ENCODE results near the gene ICA1.
"Not testable (repeated sequence)": the region's sequence is repeated elsewhere in the genome, so short reads cannot be mapped to it uniquely, and the experiment has no call there.

Gene ICA1

DNA sequence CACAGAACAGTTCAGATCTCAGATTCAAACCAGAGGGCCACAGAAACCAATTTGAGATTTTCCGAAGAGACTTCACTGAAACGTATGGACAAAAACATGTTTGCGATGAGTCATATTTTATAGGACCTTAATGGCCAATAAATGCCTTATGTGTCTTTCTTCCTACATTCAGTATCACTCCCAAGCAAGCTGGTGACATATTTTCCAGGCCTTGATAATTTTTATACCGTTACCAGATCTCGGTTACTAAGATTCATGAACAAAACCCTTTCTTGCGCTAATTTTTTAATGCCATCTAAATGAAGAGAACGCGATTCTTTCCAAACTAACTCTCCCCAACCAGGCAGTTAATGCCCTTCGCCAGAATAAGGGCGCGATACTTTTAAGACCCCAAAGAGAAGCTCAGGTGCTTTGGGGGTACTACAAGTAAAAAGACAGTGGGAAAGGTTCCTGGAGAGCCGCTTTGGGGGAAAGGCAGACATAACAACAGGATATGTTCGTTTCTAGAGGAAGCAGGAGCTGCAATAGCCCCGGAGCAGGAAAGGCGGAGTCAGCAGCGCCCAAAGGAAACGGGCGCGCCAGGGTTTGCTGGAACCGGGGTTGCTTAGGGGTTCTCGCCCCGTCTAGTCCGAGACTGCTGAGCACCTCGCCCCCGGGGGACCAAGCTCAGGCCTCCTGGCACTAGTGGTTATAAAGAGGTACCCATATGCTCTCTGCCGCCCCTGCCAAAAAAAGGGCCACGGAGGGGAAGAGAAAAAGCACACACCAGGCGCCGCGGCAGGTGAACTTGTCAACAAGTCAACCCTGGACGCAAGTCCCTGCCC, 884 bp downstream of the ICA1 start:
- no peak for DNase-seq (ENCODE audit: low read depth)

DNA sequence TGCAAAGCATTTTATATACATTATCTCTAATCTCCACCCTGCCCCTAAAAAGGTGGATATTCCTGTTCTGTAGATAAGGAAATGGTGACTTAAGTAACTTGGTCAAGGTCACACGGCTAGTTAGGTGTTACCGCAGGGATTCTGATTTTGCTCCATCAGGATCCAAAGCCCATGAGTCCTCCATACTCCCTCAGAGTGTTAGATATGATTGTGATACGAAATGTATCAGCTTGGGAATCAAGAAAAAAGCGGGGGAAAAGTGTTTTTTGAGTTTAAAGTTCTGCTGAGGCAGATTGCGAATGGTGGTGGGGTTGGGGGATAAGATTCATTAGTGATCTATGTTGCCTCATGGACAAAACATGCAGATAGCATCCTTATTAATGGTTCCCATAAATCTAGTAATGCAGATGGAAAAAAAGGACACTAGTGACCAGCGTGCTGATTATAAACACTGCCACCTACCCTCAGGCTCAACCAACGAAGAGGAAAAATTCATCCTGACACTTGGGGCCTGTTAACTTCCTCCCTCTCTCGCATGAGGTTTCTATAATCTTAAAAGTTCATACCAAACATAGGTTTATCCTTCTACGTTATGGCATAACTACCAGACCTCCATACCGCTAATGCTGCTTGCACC, 2.3 kb downstream of the ICA1 start:
- no peak for DNase-seq (ENCODE audit: low read depth)

DNA sequence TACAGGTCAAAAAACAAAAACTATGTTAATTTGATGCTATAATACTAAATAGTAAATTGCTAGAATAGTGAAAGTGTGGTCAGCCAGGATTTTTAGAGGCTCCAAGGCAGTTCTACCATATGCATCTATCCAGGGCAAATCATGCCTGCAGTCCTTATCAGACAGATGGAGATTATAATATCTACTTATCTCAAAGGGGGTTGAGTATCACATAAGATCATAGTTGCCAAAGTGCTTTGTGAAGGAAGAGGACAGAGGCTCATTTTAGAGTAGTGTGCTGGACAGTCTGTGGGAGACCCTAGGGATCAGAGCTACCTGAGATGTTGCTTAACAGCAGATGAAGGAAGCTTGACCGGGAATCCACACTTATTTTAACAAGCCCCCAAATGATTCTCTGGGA, 3.2 kb downstream of the ICA1 start:
- DNase-seq (ENCODE audit: low read depth), result no peak

DNA sequence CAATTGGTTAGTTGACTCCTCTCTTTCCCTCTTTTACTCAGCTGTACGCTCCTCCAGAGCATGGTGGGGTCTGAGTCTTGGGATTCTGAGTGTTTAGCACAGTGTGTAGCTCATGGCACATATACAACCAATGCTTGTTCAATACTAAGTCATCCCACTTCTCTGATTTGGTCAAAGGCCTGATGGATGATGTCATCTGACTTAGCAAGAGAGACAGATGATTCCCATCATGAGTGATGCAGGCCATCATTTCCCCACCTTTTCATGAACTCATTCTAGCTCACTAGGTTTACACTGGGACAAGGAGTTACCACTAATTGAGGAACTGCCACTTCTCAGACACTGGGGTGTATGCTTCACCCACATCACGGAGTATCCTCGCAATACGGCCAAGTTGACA, 3.8 kb downstream of the ICA1 start:
- no peak for DNase-seq (ENCODE audit: low read depth)

DNA sequence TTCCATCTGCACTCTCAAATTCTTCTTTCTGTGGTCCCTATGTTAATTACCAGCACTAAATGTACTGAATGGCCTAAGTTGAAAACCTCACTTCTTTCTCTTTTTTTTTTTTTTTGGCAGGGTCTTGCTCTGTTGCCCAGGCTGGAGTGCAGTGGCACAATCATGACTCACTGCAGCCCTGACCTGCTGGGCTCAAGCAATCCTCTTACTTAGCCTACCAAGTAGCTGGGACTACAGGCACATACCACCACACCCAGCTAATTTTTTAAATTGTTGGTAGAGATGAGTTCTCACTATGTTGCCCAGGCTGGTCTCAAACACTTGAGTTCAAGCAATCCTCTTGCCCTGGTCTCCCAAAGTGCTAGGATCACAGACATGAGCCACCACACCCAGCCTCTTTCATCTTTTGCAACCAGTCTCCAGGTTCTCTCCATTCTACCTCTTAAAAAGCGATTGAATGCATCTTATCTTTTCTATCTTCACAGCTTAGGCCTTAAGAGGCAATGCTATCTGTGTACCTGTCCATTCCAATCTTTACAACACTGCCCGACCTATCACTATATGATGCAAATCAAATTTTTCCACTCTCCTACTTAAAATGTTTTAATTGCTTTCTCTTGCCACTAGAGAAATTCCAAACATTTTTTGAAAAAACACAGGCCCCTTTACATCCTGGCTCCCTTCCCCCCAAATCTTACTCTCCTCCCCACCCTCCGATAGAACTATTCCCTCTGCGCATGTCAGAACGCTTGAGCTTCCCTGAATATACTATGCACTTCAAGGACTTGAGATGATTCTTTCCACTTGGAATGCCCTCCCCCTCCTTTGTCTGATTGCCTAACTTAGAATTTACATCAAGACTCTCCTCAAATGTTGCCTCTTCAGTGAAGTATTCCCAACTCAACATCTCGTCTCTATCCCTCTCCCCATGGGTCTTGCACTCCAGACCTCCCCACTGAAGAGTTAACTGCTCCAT, 6.0 kb downstream of the ICA1 start:
- no peak for DNase-seq (ENCODE audit: low read depth)

DNA sequence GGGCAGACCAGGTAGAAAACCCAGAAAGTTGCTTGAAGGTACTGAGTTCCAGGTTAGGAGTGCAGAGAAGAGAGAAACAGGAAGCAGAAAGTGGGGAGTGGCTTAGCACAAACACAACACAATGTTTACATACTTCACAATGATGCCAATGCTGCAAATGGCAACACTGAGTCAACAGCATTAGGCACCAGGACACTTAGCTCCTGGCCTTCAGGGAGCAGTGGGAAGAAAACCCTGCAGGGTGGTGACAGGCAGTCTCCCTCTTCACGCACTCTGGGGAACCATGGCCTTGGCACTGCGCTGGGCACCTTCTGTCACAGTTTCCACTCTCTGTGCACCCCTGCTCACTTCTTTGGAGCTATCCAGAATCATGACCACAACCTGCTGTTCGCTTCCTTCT, 7.3 kb downstream of the ICA1 start:
- DNase-seq (ENCODE audit: low read depth), result no peak

DNA sequence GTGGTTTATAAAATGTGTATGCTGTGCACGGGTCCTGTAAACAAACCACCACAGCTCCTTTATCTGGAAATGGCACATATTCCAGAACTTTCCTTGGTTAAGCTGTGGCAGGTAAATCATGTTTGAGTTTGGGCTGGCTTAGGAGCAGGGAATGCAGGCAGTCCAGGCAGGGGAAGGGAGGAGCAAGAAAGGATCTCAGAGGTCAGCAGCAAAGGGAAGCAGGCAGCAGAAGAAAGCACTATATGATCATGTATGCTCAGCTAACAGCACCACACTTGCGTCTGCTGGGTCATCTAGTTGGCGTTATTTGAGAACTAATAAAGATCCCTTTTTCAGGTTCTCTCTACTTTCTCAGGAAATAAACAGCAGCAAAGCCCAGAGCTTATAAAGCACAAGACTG, 7.8 kb downstream of the ICA1 start:
- no peak for DNase-seq (ENCODE audit: low read depth)

DNA sequence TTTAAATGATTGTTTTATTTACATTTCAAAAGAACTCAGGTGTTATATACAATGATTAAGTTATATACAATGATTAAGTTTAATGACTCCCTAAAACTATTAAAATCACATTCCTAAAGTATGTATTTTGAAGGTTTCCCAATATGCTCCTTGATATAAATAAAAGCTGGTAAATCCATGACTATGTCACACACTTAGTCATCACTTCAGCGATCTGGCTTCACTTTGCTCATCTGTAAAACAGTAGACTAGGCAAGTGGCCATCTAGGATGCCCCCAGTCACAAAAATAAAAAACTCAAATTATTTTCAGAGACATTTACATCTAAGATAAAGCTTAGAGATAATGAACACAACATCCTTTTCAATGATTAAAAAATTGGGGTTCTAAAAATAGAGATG, 10.8 kb downstream of the ICA1 start:
- no peak for DNase-seq (ENCODE audit: low read depth)

DNA sequence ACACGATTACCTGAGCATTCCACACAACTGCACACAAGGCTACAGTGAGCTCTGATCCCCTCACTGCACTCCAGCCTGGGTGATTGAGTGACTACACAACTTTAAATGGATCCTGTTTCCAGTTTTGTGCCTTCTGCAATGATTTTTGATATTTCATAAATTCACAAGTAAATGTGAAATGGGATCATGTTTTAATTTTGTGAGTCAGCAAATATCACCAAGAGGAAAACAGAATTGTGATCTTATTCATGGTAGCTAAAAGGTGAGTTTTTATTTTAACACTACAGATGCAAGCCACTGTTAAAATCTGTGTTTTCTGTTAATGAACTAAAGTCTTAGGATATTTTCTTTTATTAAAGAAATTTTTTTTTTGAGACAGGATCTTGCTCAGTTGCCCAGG, 11.4 kb downstream of the ICA1 start:
- no peak for DNase-seq (ENCODE audit: low read depth)

DNA sequence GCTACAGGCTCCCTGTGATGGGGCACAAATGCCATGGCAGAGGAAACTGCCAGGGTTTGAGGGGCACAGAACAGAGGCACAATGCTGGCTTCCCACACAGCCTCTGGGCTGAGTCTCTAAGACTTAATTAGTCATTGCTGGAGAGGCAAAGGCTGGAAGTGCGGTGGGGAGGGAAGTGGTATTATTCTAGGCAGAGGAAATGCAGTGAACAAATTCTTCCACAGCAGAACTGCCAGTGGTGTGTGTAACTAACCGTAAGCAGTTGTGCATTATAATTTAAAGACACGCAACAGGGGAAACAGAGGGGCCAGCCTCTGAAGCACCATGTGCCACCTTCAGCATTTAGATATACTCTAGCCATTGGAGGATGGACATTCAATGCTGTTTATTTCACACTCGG, 12.8 kb downstream of the ICA1 start:
- DNase-seq (ENCODE audit: low read depth), result no peak

DNA sequence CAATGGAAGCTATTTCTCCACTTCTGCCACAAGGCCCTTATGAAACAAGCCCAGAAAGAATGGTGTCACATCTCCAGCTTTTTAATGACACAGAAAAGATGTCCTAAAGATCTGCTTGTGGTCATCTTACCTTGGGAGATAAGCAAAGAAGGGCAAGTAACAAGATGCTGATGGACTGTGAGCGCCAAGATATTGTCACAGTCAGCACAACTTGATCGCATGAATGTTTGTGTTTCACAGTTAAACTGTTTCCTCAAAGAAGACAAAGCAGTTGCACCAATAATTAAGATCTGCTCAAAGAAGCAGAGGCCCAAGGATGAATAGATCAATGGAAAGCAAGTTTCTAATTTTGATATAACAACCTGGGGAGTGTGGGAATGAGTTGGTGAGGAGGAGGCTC, 15.9 kb downstream of the ICA1 start:
- DNase-seq (ENCODE audit: low read depth), result no peak

DNA sequence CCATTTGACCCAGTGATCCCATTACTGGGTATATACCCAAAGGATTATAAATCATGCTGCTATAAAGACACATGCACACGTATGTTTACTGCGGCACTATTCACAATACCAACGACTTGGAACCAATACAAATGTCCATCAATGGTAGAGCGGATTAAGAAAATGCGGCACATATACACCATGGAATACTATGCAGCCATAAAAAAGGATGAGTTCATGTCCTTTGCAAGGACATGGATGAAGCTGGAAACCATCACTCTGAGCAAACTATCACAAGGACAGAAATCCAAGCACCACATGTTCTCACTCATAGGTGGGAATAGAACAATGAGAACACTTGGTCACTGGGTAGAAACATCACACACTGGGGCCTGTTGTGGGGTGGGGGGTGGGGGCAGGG, 16.9 kb downstream of the ICA1 start:
- not testable (repeated sequence) for DNase-seq (ENCODE audit: low read depth)

DNA sequence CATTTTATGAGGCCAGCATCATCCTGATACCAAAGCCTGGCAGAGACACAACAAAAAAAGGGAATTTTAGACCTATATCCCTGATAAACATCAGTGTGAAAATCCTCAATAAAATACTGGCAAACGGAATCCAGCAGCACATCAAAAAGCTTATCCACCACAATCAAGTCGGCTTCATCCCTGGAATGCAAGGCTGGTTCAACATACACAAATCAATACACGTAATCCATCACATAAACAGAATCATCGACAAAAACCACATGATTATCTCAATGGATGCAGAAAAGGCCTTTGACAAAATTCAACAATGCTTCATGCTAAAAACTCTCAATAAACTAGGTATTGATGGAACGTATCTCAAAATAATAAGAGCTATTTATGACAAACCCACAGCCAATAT, 18.9 kb downstream of the ICA1 start:
- not testable (repeated sequence) for DNase-seq (ENCODE audit: low read depth)

DNA sequence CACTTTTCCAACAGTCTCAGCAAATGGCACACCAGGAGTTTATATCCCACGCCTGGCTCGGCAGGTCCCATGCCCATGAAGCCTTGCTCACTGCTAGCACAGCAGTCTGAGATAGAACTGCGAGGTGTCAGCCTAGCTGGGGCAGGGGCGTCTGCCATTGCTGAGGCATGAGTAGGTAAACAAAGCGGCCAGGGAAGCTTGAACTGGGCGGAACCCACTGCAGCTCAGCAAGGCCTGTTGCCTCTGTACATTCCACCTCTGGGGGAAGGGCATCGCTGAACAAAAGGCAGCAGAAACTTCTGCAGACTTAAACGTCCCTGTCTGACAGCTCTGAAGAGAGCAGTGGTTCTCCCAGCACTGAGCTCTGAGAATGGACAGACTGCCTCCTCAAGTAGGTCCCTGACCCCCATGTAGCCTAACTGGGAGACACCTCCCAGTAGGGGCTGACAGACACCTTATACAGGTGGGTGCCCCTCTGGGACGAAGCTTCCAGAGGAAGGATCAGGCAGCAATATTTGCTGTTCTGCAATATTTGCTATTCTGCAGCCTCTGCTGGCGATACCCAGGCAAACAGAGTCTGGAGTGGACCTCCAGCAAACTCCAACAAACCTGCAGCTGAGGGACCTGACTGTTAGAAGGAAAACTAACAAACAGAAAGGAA, 22.1 kb downstream of the ICA1 start:
- DNase-seq (ENCODE audit: low read depth), result not testable (repeated sequence)

DNA sequence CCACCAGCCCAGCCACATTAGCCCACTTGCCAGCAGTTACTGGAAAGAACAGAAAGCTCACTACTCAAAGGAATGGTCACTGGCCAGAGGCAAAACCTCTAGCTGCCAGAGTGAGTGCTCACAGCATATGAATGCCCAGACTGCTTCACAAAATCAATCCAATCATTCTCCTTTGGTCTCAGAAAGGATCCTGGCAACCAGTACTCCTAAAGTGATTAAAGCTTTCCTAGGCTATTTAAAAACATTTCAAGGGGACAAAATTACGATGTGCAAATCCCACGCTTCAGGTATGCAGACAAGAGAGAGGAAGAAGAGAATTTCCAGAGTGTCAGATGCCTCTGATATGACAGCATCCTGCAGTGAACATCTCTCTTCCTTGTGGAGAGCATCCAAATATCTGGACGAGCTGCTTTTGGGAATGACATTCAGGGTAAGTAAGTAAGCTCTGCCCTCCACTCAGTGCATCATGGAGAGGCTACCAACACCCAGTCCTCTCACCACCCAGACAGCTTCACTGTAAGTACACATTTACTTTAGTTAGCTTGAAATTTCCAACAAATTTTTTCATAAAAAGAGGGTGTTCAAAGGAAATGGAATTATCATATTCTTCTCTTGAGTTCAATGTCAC, 25.1 kb downstream of the ICA1 start:
- DNase-seq (ENCODE audit: low read depth), result no peak

DNA sequence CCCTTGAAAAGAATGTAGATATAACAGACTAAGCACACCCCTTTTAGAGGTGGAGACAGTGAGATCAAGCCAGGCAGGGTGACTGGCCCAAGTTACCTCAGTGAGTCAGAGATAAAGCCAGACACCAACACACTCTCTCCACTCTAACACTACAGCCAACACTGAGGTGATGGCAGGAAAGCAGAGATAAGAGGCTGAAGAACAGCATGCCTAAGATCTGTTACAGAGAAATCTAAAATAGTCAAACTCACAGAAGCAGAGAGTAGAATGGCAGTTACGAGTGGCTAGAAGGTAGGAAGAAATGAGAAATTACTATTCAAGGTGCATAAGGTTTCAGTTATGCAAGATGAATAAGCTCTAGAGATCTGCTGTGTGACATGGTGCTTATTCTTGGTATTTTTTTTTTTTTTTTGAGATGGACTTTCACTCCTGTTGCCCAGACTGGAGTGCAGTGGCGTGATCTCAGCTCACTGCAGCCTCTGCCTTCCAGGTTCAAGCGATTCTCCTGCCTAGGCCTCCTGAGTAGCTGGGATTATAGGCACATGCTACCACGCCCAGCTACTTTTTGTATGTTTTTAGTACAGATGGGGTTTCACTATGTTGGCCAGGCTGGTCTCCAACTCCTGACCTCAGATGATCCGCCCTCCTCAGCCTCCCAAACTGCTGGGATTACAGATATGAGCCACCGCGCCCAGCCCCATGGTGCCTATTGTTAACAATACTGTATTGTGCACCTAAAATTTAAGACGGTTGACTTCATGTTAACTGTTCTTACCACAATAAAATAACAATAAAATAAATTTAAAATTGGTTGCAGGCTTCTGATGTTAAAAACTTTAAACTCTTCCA, 28.7 kb downstream of the ICA1 start:
- no peak for DNase-seq (ENCODE audit: low read depth)

DNA sequence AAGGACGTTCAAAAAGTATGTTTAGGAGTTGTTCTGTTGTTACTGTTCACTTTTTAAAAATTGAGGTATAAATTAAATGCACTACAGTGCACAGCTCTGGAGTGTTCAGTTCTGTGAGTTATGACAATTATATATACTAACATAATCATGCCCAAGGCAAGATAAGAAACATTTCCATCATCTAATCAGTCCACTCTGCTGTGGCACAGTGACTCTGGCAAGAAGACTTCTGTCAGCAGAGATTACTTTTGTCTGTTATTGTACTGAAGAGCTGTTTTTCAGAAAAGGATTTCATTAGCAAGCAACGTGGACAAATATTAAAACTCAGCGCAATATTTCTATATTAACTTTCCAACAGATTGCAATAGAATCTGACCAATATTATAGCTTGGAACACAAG, 32.0 kb downstream of the ICA1 start:
- DNase-seq (ENCODE audit: low read depth), result no peak

DNA sequence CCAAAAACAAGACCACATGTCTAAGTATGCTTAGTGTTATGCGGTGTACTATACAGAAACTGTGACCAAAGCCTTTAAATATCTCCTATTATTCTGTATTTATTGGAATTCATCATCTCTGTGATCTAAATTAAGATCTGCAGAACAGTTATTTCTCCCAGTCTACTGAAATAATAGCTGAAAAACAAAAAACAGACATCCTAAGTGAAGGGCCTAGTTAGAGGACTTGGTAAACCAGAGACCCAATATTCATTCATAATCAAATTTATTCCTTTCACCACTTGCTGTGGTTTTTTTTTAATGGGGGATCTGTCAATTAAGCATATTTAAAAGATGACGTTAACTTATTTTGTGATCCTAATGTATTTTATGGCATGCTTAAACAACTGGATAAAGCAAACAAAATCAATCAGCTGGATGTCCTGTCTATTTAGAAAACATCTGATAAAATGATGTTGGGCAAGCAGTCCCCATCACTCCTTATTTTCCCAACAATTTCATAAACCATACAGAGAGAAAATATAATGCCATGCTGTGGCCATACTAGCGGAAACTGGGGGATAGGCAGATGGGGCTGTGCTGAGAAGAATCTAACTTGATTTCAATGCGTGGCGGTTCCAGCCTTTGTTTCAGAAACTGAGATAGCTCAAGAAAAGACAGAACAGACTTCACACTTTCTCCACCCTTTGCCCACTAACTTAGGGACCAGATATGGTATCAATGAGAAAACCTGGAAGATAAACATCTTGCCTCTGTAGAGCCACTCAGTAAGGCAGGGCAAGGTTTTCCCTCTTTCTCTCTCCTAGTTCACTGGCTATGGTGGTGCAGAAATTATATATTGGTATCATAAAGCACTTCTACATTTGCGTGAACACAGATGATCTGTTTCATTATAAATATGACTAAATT, 32.9 kb downstream of the ICA1 start:
- no peak for DNase-seq (ENCODE audit: low read depth)

DNA sequence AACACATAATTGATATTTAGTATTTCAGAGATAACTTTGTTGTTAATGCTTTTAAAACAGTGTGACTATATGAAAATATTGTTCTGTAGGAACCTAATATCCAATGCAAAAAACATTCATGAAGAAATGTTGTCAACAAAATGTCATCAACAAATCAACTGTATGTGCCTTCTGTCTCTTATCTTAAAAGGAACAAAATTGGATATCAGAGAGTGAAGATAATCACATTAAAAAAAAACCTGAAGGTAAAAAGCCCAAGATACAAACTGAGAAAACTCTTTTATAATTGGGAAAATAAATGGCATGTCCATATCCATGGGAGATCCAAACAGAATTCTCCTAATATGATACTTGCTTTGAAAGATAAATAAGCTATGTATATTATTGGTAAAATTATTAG, 33.9 kb downstream of the ICA1 start:
- DNase-seq (ENCODE audit: low read depth), result no peak

DNA sequence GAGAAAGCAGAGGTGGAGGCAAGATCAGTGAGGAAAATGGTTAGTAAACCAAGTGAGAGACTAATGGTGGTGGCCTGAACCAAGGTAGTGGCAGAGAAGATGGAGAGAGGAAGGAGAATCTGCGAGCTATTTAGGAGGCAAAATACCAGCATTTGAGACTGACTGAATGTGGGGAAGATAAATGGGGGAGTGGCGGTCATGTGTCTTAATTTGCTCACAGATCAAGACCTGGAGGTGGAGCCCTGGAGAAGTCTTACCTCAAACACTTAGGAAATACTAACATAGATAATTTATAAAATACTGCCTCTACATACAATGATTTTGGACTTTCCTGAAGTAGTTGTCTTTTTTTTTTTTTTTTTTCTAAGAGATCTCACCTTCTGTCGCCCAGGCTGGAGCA, 34.7 kb downstream of the ICA1 start:
- DNase-seq (ENCODE audit: low read depth), result no peak
